ENCODE data around the gene NXNL1. TPM values are rescaled to one million over a fixed set of nuclear protein-coding genes. Genes with fewer than 3 reads are reported as not detected.

The NXNL1 gene
- total and polyA plus RNA-seq, 7 donors, result 0.14 to 1.0 (median 0.55) TPM; not detected in 1

GRCh38 chr19:17491287-17491686, 30.6 kb upstream of the NXNL1 start:
- no peak overlapping the region for H3K27ac ChIP-seq
- intact Hi-C loops (cut with DNase I), result no loop called here
- peaks cover 0 to 35% of the 10 kb centered on the region in 2 donors for H3K36me3 ChIP-seq (ENCODE audit: insufficient read depth in 1 of 2, low read depth in 1 of 2)
- no peaks in the 10 kb centered on the region for H3K27me3 ChIP-seq (ENCODE audit: insufficient read depth in 3 of 3, low read length in 2 of 3)
- H3K4me3 ChIP-seq, result no peak overlapping the region
- ATAC-seq (no peak), DNase-seq (no peak)
- no peak for TF ChIP-seq CTCF (IDR thresholded peaks at IDR 0.05)
- WGBS, 3 donors, result 79 to 87% (median 83%) methylated on average over 5 of the region's 5 CpGs
- H3K4me1 ChIP-seq, result no peaks in the 10 kb centered on the region
- no peaks in the 10 kb centered on the region for H3K9me3 ChIP-seq

GRCh38 chr19:17490411-17490810, 29.7 kb upstream of the NXNL1 start:
- H3K4me3 ChIP-seq, result no peak overlapping the region
- H3K4me1 ChIP-seq, result no peaks in the 10 kb centered on the region
- WGBS, 3 donors, result 50 to 56% (median 53%) methylated on average over 4 of the region's 4 CpGs
- no peak overlapping the region for H3K27ac ChIP-seq
- H3K27me3 ChIP-seq (ENCODE audit: insufficient read depth in 3 of 3, low read length in 2 of 3), result no peaks in the 10 kb centered on the region
- intact Hi-C loops (cut with DNase I), result no loop called here
- DNase-seq (no peak), ATAC-seq (no peak)
- no peak for TF ChIP-seq CTCF (IDR thresholded peaks at IDR 0.05)
- H3K9me3 ChIP-seq, result no peaks in the 10 kb centered on the region
- H3K36me3 ChIP-seq (ENCODE audit: insufficient read depth in 1 of 2, low read depth in 1 of 2), result peaks cover 0 to 41% of the 10 kb centered on the region in 2 donors

- 78 to 82% (median 80%) methylated on average over 9 of the region's 9 CpGs for WGBS, 3 donors
- TF ChIP-seq CTCF (IDR thresholded peaks at IDR 0.05), result no peak
- Histone ChIP-seq H3K27ac (peak overlapping the region; percentile 9), H3K36me3 (ENCODE audit: insufficient read depth in 1 of 2, low read depth in 1 of 2) (peaks cover 0 to 41% of the 10 kb centered on the region in 2 donors), H3K4me1 (no peaks in the 10 kb centered on the region), H3K4me3 (no peak overlapping the region), H3K9me3 (no peaks in the 10 kb centered on the region), H3K27me3 (ENCODE audit: insufficient read depth in 3 of 3, low read length in 2 of 3) (no peaks in the 10 kb centered on the region)
- DNase-seq, result no peak
- ATAC-seq, result no peak
- intact Hi-C loops (cut with DNase I), result no loop called here
Observed at GRCh38 chr19:17489392-17490030, 28.8 kb upstream of the NXNL1 start.

GRCh38 chr19:17488593-17489391, 28.1 kb upstream of the NXNL1 start:
- H3K9me3 ChIP-seq, result no peaks in the 10 kb centered on the region
- peak overlapping the region; percentile 30 for H3K27ac ChIP-seq
- peak overlapping the region; percentile 11 for H3K4me3 ChIP-seq
- no peaks in the 10 kb centered on the region for H3K4me1 ChIP-seq
- intact Hi-C loops (cut with DNase I), result no loop called here
- H3K36me3 ChIP-seq (ENCODE audit: insufficient read depth in 1 of 2, low read depth in 1 of 2), result peaks cover 0 to 41% of the 10 kb centered on the region in 2 donors
- WGBS, 3 donors, result 60 to 65% (median 61%) methylated on average over 26 to 31 of the region's 31 CpGs
- peak; percentile 35 to 58 (median 44) for ATAC-seq
- peak; percentile 8 for TF ChIP-seq CTCF (IDR thresholded peaks at IDR 0.05)
- DNase-seq, result peak in 1 of 2 donors; percentile 63
- H3K27me3 ChIP-seq (ENCODE audit: insufficient read depth in 3 of 3, low read length in 2 of 3), result no peaks in the 10 kb centered on the region
